Left renal pelvis (tissue), 4 donors: ENCODE data around the gene EFCAB13. TPM values are rescaled to one million over a fixed set of nuclear protein-coding genes. Genes with fewer than 3 reads are reported as not detected.
"Not testable (repeated sequence)": the region's sequence is repeated elsewhere in the genome, so short reads cannot be mapped to it uniquely, and the experiment has no call there.

Experiments
- DNase-seq, 4 donors: peaks; one replicate each; pipeline ENCODE4 v3.0.0-alpha.2; 2013; ENCODE audit warnings: low read depth in 4 of 4, low spot score in 3 of 4
- polyA plus RNA-seq, 4 donors: library from polyadenylated mRNA; unstranded; fragments of 120-200 nt; gene quantifications; one replicate each; pipeline ENCODE4 v1.2.1, GENCODE V29; 2013; ENCODE audit not compliant: insufficient read length in 4 of 4

EFCAB13 gene
- polyA plus RNA-seq, 4 donors = 4.6 to 9.3 (median 7.5) TPM

DNA sequence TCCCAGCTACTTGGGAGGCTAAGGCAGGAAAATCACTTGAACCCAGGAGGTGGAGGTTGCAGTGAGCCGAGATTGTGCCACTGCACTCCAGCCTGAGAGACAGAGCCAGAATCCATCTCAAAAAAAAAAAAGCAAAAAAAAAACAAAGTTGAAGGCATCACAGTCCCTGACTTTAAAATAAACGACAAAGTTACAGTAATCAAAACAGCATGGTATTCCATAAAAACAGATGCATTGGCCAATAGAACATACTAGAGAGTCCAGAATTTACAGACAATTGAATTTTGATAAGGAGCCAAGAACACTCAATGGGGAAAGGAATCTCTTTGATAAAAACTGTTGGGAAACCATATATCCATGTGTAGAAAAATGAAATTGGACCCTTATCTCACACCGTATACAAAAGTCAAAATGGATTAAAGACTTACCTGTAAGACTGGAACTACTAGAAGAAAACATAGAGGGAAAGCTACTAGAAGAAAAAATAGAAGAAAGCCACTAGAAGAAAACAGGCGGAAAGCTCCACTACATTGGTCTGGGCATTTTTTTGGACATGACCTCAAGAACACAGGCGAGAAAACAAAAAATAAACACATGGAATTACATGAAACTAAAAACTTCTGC lies 2.8 kb upstream of the EFCAB13 start:
- DNase-seq = no peak

DNA sequence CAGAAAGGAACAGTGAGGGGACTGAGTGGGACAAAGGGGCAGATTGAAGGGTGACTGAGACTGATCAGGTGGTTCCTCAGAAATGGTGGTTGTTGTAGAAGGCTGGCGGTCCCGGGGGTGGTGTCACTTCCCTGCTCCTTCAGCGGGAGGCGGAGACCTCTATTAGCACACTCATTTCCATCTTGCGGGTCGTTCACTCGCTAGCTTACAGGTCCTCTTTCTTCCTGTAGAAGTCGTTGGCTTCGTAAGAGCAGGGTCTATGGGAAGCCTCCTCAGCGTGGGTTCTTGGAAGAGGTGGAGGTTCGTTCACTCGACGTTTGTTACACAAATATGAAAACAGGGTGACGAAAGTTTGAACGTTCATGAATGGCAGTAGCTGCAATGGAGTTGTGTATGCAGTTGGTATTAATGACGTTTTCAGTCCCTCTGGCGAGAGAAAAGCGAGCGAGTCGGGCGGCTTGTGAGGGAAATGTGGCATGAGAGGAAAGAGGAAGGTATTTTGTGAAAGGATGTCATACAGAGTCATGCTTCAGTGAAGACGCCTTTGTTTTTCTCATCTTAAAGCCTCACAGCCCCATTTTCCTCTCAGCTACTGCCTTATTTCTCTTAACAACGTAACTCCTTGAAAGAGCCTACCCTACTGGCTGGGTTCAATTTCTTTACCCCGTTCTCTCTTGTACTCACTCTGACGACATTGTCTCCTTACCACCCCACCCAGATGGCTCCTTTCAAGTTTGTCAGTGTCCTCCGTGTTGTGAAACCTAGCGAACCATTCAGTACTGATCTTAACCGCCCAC lies 667 bp downstream of the EFCAB13 start:
- peak in 2 of 4 donors; percentile 21 to 22 for DNase-seq

DNA sequence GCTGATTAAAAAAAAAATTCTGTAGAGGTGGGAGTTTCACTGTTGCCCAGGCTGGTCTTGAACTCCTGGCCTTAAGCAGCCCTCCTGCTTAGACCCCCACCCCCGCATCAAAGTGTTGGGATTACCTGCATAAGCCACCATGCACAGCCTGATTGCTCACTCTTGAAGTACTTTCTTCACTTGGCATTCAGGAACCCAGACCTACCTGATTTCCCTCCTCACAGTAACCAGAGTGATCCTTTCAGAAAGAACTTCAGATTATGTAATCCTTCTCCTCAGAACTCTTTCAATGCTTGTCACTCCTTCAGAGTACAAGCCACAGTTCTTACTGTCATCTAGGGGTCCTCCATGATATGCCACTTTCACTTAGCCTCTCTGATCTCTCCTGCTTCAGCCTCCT lies 1.4 kb downstream of the EFCAB13 start:
- DNase-seq = no peak

DNA sequence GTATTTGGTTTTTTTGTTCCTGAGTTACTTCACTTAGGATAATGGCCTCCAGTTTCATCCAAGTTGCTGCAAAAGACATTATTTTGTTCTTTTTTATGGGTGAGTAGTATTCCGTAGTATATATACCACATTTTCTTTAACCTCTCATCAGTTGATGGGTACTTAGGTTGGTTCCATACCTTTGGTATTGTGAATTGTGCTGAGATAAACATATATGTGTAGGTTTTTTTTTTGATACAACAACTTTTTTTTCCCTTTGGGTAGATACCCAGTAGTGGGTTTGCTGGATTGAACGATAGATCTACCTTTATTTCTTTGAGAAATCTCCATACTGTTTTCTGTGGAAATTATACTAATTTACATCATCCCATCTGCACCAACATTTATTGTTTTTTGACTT lies 6.8 kb downstream of the EFCAB13 start:
- DNase-seq = no peak

DNA sequence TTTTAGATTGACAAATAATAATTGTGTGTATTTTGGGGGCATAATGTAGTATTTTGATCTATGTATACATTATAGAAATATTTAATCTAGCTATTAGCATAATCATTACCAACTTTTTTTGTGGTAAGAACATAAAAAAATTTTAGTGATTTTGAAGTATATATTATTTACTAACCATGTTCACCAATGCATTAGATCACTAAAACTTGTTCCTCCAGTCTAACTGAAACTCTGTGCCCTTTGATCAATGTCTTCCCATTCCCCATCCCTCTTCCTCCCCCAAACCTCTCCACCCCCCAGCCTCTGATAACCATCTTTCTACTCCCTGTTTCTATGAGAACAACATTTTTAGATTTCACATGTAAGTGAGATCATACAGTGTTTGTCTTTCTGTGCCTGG lies 8.5 kb downstream of the EFCAB13 start:
- DNase-seq = no peak

DNA sequence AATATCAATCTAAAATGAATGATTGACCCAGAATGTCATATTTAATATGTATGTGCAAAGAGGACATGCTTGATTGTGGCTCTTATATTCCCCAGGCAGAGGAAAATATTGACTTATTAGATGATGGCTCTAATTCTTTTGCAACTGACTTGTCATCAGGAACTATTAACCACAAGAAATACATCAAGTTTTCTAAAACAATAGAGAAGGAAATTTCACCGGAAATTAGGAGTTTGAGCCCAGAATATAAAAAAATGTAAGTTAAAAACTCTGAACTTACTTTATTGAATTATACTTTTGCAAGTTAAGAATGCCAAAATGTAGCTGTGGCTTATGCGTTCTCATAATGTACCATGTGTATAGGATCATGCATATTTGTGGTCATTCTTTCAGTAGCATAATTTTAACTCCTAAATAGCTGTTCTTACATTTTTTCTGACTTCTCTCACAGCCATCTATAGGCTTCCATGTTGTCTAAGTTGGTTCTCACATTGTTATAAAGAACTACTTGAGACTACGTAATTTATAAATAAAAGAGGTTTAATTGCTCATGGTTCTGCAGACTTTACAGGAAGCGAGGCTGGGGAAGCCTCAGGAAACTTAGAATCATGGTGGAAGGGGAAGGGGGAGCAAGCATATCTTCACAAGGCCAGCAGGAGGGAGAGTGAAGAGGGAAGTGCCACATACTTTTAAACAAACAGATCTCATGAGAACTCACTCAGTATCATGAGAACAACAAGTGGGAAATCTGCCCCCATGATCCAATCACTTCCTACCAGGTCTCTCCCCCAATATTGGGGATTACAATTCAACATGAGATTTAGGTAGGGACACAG lies 11.6 kb downstream of the EFCAB13 start:
- no peak for DNase-seq

DNA sequence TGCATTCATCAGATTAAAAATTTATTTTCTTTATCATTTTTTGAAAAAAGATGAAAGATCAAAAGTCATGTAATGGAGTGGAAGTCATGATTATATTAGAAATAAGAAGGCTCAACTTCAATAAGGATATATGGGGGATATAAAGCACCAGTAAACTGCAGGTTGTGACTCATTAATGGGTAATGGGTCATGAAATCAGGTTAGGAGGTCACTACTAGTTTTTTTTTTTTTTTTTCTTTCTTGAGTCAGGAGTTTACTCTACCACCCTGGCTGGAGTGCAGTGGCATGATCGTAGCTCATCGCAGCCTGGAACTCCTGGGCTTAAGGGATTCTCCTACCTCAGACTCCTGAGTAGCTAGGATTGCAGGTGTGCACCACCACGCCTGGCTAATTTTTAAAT lies 14.3 kb downstream of the EFCAB13 start:
- no peak for DNase-seq

DNA sequence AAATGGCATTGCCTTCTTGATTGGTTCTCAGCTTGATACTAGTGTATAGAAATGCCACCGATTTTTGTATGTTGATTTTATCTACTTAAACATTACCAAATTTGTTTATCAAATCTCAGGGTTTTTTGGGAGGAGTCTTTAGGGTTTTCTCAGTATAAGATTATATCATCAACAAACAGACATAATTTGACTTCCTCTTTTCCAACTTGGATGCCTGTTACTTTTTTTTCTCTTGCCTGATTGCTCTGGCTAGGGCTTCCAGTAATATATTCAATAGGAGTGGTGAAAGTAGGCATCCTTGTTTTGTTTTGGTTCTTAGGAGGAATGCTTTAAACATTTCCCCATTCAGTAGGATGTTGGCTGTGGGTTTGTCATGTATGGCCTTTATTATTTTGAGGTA lies 29.1 kb downstream of the EFCAB13 start:
- DNase-seq = no peak

DNA sequence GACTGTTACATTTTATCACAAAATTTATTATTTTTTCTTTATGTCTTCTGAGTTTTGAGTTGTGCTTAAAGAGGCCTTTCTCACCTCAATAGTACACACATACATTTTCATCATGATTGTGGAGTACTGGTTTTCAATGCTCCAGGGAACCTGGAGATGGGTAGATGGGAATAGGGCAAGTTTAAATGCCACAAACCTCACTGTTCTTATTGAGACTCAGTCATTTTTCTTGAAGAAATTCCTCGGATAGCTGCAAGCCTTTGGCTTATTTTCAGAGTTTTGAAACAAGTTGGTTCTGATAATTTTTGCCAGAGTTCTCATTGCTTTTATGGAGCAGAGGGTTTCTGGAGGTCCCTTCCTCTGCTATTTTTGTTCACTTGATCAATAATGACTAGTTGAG lies 34.9 kb downstream of the EFCAB13 start:
- no peak for DNase-seq

DNA sequence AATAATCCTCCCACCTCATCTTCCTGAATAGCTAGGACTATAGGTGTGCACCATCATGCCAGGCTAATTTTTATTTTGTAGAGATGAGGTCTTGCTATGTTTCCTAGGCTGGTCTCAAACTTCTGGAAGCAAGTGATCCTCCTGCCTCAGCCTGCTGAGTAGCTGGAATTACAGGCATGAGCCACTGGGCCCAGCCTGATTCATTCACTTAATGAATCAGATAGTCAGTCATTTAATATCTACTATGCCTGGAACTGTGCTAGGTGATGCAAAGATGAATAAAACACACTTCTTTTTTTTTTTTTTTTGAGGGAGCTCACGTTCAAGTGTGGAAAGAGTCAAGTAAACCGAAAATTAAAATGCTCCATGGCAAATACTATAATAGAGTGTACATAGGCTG lies 39.4 kb downstream of the EFCAB13 start:
- DNase-seq = no peak

DNA sequence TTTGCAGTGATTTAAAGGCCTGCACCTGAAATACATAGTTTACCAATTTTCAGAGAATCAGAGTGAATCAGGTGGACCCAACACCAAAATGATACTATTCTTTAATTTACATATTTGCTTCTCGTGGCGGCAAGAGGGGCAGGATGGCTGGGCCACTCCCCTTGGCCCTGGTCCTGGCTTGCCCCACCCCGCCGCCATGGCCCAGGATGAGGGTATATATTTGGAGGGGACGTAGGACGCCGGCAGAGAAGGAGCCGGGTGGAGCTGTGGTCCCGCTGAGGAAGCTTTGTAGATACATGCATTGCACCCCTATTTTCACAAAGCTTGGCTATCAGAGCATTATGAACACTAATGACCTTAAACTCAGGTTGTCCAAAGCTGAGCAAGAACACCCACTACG lies 43.5 kb downstream of the EFCAB13 start:
- no peak for DNase-seq

DNA sequence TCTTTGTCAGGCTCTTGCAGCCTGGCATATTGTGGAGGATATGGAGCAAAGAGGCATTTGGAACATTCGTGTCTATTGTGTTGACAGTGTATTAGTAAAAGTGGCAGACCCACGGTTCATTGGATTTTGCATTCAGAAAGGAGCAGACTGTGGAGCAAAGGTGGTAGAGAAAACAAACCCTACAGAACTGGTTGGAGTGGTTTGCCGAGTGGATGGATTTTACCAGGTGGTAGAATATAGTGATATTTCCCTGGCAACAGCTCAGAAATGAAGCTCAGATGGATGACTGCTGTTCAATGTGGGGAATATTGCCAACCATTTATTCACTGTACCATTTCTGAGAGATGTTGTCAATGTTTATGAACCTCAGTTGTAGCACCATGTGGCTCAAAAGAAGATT lies 44.5 kb downstream of the EFCAB13 start:
- peak in 3 of 4 donors; percentile 3 to 5 (median 4) for DNase-seq

DNA sequence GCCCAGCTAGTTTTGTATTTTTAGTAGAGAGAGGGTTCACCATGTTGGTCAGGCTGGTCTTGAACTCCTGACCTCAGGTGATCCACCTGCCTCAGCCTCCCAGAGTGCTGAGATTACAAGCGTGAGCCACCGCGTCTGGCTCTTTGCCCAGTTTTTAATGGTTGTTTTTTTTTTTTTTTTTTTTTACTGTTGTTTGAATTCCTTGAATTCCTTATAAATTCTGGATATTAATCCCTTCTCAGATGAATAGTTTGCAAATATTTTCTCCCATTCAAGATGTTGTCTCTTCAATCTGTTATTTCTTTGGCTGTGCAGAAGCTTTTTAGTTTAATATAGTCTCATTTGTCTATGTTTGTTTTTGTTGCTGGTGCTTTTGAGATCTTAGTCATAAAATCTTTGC lies 47.1 kb downstream of the EFCAB13 start:
- DNase-seq = not testable (repeated sequence)

DNA sequence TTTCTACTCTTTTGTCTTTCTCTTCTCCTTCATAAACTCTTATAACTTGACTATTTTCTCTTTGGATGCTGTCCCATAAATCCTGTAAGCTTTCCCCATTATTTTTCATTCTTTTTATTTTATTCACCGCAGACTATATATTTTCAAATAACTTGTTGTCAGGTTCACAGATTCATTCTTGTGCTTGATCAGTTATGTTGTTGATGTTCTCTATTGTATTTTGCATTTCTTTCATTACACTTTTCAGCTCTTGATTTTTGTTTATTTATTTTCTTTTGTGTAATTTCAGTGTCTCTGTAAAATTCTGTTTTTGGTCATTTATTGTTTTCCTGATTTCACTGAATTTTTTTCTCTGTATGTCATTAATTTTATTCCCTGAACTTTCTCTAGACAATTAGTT lies 49.2 kb downstream of the EFCAB13 start:
- DNase-seq = no peak

DNA sequence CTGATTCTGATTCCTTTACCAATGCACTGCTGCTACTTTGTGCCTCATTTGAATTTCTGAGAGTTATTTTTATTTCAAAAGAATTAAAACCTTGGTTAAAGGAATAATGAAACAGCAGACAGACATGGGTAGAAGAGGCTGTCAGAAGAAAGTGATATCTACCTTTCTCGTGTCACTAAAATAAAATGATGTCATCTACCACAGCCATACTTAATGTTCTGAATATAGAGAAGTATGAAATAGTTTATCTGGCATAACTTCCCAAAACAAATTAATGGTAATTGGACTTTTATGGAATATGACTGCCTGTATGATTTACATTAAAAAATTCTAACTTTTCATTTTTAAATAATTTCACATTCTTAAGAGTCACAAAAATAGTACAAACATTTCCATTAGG lies 52.5 kb downstream of the EFCAB13 start:
- DNase-seq = no peak

DNA sequence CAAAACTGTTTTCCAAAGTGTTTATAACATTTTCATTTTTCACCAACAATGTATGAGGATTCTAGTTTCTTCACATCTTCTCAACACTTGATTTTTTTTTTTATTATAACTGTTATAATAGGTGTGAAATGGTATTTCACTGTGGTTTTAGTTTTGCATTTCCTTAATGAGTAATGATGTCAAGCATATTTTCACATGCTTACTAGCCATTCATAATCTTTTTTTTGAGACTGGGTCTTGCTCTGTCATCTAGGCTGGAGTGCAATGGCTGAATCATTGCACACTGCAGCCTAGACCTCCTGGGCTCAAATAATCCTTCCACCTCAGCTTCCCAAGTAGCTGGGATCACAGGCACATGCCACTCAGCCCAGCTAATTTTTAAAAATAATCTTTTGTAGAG lies 65.1 kb downstream of the EFCAB13 start:
- DNase-seq = no peak

DNA sequence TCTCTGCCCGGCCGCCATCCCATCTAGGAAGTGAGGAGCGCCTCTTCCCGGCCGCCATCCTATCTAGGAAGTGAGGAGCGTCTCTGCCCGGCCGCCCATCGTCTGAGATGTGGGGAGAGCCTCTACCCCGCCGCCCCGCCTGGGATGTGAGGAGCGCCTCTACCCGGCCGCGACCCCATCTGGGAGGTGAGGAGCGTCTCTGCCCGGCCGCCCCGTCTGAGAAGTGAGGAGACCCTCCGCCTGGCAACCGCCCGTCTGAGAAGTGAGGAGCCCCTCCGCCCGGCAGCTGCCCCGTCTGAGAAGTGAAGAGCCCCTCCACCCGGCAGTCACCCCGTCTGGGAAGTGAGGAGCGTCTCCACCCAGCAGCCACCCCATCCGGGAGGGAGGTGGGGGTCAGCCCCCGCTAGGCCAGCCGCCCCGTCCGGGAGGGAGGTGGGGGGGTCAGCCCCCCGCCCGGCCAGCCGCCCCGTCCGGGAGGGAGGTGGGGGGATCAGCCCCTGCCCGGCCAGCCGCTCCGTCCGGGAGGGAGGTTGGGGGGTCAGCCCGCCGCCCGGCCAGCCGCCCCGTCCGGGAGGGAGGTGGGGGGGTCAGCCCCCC lies 73.9 kb downstream of the EFCAB13 start:
- not testable (repeated sequence) for DNase-seq

DNA sequence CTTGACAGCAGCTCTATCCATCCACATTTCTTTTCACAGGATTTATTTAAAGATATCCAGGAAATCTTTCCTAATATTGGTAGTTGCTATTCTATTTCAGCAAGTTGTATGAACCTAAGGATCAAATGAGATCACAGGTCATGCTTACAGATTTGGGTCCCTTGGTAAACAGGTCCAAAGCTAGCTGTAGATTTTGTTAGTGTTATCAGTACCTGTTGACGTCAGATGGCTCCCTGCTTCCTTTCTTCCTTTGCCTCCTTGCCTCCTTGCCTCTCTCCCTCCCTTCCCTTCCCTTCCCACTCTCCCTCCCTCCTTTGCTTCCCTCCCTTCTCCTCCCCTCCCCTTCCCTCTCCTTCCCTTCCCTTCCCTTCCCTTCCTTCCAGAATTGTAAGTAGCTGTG lies 76.6 kb downstream of the EFCAB13 start:
- DNase-seq = no peak

DNA sequence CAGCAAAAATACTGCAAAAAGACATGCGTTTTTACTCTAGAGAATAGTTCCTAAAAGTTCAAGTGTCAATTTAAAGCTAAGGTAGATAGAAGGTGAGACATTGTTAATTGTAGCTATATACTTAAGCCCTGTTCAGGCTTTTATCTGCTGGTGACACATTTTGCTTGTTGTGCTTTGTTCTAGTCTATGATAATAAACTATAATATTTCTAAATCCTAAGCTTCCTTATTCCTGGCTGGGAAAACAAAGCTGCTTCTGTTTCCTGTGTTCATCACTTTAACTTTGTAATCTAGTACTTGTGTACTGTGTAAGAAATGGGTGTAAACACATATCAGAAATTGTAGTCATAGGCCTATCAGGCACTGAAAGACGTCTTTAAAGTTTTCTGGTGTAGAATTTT lies 77.3 kb downstream of the EFCAB13 start:
- DNase-seq = no peak

DNA sequence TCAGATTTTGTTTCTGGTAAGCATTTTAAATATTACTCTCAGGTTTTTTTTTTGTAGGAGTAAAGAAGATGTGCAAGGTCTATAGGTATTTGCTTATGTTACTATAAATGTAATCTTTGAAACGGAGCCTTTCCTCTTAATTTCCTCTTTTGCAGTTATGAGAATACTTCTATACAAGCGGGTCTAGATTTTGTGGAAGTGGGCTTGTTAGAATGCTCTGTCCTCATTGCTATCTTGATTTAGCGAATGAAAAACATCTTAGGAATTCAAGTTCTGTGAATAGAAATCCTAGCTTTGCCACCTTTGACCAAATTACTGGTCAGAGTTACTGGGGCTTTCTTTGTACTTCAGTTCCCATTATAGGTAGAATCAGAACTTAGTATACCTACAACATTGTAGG lies 80.3 kb downstream of the EFCAB13 start:
- DNase-seq = no peak

DNA sequence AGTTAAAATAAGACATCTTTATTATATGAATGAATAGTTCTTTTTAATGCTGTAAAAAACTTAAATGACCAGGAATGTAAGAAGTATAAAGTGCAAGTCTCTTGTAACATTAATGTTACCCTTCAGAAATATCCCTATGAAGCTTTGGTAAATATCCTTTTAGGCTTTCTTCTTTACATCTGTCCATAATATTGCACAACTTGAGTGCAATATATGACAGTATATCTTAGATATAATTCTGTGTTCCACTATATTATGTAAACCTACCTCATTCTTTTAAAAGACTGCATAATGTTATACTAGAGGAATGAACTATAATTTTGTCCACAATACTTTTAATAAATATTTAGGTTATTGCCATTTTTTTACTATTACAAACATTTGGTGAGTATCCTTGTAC lies 81.1 kb downstream of the EFCAB13 start:
- no peak for DNase-seq
